HepG2 (cell line): ENCODE data around the gene ERFL. TPM values are rescaled to one million over a fixed set of nuclear protein-coding genes. Genes with fewer than 3 reads are reported as not detected.

ENCODE experiments used
- AHR ChIP-seq: IDR thresholded peaks from 2 replicates; pipeline ENCODE4 v1.6.1; 2018; ENCODE audit warnings: missing genetic modification reagents, missing compliant biosample characterization
- CEBPG ChIP-seq: IDR thresholded peaks from 2 replicates; pipeline ENCODE4 v1.6.1; 2016
- HES4 ChIP-seq: sonication (generic); formaldehyde crosslinking; IDR thresholded peaks from 2 replicates; pipeline ENCODE4 v1.9.0; 2021; ENCODE audit warnings: mild to moderate bottlenecking, missing genetic modification reagents, borderline replicate concordance
- HHEX ChIP-seq: IDR thresholded peaks from 2 replicates; pipeline ENCODE4 v1.6.1; 2016; ENCODE audit warnings: control low read depth
- PAWR ChIP-seq: sonication (generic); formaldehyde crosslinking; IDR thresholded peaks from 2 replicates; pipeline ENCODE4 v1.4.0; 2020; ENCODE audit warnings: missing genetic modification reagents, mild to moderate bottlenecking, borderline replicate concordance
- PCBP1 ChIP-seq: fragments of 200-400 bp; formaldehyde crosslinking; IDR thresholded peaks from 2 replicates; pipeline ENCODE4 v1.6.1; 2017; ENCODE audit warnings: mild to moderate bottlenecking, low read depth, low read length, borderline replicate concordance
- PHF20 ChIP-seq: sonication (generic); formaldehyde crosslinking; IDR thresholded peaks from 2 replicates; pipeline ENCODE4 v1.5.0; 2020; ENCODE audit warnings: mild to moderate bottlenecking, missing genetic modification reagents
- PRMT3 ChIP-seq: sonication (generic); formaldehyde crosslinking; IDR thresholded peaks from 2 replicates; pipeline ENCODE4 v1.8.1; 2022; ENCODE audit warnings: low read depth, mild to moderate bottlenecking, moderate library complexity, missing genetic modification reagents, borderline replicate concordance
- TCF7 ChIP-seq: sonication (generic); IDR thresholded peaks from 2 replicates; pipeline ENCODE4 v1.6.1; 2016; ENCODE audit warnings: antibody characterized with exemption, low read depth
- ZBTB1 ChIP-seq: sonication (generic); formaldehyde crosslinking; IDR thresholded peaks from 2 replicates; pipeline ENCODE4 v1.4.0; 2020; ENCODE audit warnings: missing genetic modification reagents, borderline replicate concordance
- ZNF12 ChIP-seq: sonication (generic); formaldehyde crosslinking; IDR thresholded peaks from 2 replicates; pipeline ENCODE4 v1.5.0; 2020; ENCODE audit warnings: missing genetic modification reagents
- ZSCAN21 ChIP-seq: sonication (generic); formaldehyde crosslinking; IDR thresholded peaks from 2 replicates; pipeline ENCODE4 v1.8.0; 2022; ENCODE audit warnings: mild to moderate bottlenecking, missing genetic modification reagents, moderate library complexity, borderline replicate concordance
- polyA plus RNA-seq, 8 experiments: library from polyadenylated mRNA; depleted of rRNA in 3 of 8; stranded (reverse) in 7 of 8; unstranded in 1 of 8; fragments of >200 nt; fragmentation: Illumina TruSeq in 4 of 8; extraction: Trizol in 4 of 8; gene quantifications; 2 replicates each; pipeline versions ENCODE4 v1.2.1 to v1.2.3, GENCODE V29; 2011 to 2016; ENCODE audit warnings: low read depth in 4 of 8, missing spikeins in 1 of 8, mixed read lengths in 1 of 8; ENCODE audit not compliant: insufficient read depth in 1 of 8
- total RNA-seq, 5 experiments: library from RNA; depleted of rRNA; stranded (reverse); fragments of >200 nt; fragmentation: Illumina TruSeq; extraction: Trizol; gene quantifications; 2 replicates each; pipeline ENCODE4 v1.2.3, GENCODE V29; 2016; ENCODE audit warnings: low read depth in 1 of 5
- TF ChIP-seq, protein P1 (sequence below): sonication (generic); formaldehyde crosslinking; IDR thresholded peaks from 2 replicates; pipeline ENCODE4 v1.4.0; 2020; ENCODE audit warnings: mild to moderate bottlenecking, missing genetic modification reagents
- TF ChIP-seq, protein P2 (sequence below): IDR thresholded peaks from 2 replicates; pipeline ENCODE4 v1.6.1; 2012; ENCODE audit warnings: low read depth, low read length, improper control_type of control experiment
- TF ChIP-seq, protein P3 (sequence below): sonication (generic); formaldehyde crosslinking; IDR thresholded peaks from 2 replicates; pipeline ENCODE4 v1.4.0; 2020; ENCODE audit warnings: low read depth, missing genetic modification reagents
- TF ChIP-seq, protein P4 (sequence below): sonication (generic); formaldehyde crosslinking; IDR thresholded peaks from 2 replicates; pipeline ENCODE4 v1.5.1; 2020; ENCODE audit warnings: missing genetic modification reagents, mild to moderate bottlenecking, borderline replicate concordance

ERFL gene
- total and polyA plus RNA-seq, 2 of the 13 experiments (the other 11 are each of a cell fraction or from before 2014, with no cell fraction given), result not detected

DNA sequence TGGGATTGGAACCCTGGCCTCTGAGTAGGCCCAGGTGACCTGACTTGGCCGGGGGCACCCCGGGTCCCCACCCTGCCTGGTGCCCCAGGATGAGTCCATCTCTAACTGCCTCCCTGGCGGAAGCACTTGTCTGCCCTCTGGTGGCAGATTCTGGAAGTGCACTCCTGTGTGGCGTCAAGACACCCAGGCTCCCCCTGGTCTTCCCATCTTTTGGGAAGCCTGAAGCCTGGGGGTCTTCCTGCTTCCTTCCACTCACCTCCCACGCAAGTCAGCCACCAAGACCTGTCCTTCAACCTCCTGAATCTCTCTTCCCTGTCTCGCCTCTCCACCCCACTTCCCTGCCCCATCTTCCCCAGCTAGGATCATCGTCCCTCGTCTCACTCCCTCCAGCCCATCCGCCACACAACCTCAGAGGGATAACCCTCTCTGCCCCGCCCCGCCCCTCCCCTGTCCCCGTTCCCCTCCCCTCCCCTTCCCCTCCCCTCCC is 23.5 kb upstream of the ERFL start (continued):
- TF ChIP-seq PAWR (no peak), ZSCAN21 (no peak), CEBPG (CRISPR knock-in tag) (no peak), HHEX (CRISPR knock-in tag) (no peak), TCF7 (no peak), PHF20 (CRISPR knock-in tag) (no peak), HES4 (CRISPR knock-in tag) (no peak), ZNF12 (CRISPR knock-in tag) (no peak), PCBP1 (0 out of 2 replicates have a peak, but pooled peaks have one; percentile 36), PRMT3 (CRISPR knock-in tag) (no peak), ZBTB1 (no peak), AHR (peak; percentile 53; the same call in 1 of the 2 replicates)
- TF ChIP-seq, protein P1, sequence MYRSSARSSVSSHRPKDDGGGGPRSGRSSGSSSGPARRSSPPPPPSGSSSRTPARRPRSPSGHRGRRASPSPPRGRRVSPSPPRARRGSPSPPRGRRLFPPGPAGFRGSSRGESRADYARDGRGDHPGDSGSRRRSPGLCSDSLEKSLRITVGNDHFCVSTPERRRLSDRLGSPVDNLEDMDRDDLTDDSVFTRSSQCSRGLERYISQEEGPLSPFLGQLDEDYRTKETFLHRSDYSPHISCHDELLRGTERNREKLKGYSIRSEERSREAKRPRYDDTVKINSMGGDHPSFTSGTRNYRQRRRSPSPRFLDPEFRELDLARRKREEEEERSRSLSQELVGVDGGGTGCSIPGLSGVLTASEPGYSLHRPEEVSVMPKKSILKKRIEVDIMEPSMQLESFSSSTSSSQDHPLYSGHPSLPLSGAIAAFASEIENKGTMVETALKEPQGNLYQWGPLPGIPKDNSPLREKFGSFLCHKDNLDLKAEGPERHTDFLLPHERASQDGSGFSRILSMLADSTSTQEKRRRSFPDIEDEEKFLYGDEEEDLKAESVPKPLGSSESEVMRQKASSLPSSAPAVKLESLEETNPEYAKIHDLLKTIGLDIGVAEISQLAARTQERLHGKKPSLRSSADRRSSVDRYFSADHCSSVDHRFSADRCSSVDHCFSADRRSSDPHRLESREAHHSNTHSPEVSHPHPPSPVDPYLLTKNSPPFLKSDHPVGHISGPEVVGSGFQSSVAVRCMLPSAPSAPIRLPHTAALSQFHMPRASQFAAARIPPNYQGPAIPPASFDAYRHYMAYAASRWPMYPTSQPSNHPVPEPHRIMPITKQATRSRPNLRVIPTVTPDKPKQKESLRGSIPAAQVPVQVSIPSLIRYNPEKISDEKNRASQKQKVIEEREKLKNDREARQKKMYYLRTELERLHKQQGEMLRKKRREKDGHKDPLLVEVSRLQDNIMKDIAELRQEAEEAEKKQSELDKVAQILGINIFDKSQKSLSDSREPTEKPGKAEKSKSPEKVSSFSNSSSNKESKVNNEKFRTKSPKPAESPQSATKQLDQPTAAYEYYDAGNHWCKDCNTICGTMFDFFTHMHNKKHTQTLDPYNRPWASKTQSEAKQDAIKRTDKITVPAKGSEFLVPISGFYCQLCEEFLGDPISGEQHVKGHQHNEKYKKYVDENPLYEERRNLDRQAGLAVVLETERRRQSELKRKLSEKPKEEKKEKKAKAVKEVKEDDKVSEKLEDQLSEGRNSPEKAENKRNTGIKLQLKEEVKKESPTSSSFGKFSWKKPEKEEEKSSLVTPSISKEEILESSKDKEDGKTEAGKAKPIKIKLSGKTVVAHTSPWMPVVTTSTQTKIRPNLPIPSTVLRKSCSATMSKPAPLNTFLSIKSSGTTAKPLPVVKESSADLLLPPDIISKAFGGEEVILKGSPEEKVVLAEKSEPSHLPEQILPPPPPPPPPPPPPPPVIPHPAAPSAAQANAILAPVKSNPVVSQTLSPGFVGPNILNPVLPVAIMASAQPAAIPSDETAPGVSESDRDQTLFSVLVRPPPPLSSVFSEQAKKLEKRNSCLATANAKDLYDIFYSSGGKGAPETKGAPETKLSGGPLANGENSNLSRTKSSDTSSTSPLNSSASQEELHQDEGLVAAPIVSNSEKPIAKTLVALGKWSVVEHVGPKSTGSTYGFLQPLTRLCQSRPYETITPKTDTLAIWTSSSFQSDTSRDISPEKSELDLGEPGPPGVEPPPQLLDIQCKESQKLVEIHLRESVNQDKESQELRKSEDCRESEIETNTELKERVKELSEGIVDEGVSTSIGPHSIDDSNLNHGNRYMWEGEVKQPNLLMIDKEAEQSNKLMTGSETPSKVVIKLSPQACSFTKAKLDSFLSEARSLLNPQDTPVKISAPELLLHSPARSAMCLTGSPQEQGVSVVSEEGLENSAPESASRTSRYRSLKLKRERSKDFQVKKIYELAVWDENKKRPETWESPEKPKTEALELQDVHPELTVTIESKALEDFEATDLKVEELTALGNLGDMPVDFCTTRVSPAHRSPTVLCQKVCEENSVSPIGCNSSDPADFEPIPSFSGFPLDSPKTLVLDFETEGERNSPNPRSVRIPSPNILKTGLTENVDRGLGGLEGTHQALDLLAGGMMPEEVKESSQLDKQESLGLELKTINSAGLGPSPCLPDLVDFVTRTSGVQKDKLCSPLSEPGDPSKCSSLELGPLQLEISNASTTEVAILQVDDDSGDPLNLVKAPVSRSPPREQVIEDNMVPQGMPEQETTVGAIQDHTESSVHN (CRISPR knock-in tag), result no peak
- TF ChIP-seq, protein P2, sequence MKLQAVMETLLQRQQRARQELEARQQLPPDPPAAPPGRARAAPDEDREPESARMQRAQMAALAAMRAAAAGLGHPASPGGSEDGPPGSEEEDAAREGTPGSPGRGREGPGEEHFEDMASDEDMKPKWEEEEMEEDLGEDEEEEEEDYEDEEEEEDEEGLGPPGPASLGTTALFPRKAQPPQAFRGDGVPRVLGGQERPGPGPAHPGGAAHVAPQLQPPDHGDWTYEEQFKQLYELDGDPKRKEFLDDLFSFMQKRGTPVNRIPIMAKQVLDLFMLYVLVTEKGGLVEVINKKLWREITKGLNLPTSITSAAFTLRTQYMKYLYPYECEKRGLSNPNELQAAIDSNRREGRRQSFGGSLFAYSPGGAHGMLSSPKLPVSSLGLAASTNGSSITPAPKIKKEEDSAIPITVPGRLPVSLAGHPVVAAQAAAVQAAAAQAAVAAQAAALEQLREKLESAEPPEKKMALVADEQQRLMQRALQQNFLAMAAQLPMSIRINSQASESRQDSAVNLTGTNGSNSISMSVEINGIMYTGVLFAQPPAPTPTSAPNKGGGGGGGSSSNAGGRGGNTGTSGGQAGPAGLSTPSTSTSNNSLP, result no peak
- TF ChIP-seq, protein P3, sequence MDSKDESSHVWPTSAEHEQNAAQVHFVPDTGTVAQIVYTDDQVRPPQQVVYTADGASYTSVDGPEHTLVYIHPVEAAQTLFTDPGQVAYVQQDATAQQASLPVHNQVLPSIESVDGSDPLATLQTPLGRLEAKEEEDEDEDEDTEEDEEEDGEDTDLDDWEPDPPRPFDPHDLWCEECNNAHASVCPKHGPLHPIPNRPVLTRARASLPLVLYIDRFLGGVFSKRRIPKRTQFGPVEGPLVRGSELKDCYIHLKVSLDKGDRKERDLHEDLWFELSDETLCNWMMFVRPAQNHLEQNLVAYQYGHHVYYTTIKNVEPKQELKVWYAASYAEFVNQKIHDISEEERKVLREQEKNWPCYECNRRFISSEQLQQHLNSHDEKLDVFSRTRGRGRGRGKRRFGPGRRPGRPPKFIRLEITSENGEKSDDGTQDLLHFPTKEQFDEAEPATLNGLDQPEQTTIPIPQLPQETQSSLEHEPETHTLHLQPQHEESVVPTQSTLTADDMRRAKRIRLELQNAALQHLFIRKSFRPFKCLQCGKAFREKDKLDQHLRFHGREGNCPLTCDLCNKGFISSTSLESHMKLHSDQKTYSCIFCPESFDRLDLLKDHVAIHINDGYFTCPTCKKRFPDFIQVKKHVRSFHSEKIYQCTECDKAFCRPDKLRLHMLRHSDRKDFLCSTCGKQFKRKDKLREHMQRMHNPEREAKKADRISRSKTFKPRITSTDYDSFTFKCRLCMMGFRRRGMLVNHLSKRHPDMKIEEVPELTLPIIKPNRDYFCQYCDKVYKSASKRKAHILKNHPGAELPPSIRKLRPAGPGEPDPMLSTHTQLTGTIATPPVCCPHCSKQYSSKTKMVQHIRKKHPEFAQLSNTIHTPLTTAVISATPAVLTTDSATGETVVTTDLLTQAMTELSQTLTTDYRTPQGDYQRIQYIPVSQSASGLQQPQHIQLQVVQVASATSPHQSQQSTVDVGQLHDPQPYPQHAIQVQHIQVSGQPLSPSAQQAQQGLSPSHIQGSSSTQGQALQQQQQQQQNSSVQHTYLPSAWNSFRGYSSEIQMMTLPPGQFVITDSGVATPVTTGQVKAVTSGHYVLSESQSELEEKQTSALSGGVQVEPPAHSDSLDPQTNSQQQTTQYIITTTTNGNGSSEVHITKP (CRISPR knock-in tag), result 0 out of 2 replicates have a peak, but pooled peaks have one; percentile 18
- TF ChIP-seq, protein P4, sequence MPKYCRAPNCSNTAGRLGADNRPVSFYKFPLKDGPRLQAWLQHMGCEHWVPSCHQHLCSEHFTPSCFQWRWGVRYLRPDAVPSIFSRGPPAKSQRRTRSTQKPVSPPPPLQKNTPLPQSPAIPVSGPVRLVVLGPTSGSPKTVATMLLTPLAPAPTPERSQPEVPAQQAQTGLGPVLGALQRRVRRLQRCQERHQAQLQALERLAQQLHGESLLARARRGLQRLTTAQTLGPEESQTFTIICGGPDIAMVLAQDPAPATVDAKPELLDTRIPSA, result no peak
